NT2/D1 (cell line): ENCODE data around the gene BHLHE41.

Source experiments
- DNase-seq: peaks from one replicate; pipeline ENCODE4 v3.0.0-alpha.2; 2011; ENCODE audit warnings: low read depth, low spot score
- H3K27me3 ChIP-seq: 2 replicates; pipeline ENCODE4 v1.6.0; 2011; ENCODE audit warnings: mild to moderate bottlenecking; ENCODE audit not compliant: insufficient read length, insufficient read depth
- H3K36me3 ChIP-seq: 2 replicates; pipeline ENCODE4 v1.6.1; 2011; ENCODE audit warnings: mild to moderate bottlenecking, low read length, mixed read lengths; ENCODE audit not compliant: insufficient read depth, insufficient read length
- H3K4me1 ChIP-seq: 2 replicates; pipeline ENCODE4 v1.5.1; 2011; ENCODE audit not compliant: insufficient read depth, insufficient read length
- H3K4me3 ChIP-seq: 2 replicates; pipeline ENCODE4 v1.5.1; 2011; ENCODE audit warnings: low read depth; ENCODE audit not compliant: insufficient read length
- H3K9ac ChIP-seq: 2 replicates; pipeline ENCODE4 v1.6.0; 2011; ENCODE audit warnings: low read depth; ENCODE audit not compliant: insufficient read length
- H3K9me3 ChIP-seq: 2 replicates; pipeline ENCODE4 v1.5.1; 2011; ENCODE audit warnings: mild to moderate bottlenecking, low read length; ENCODE audit not compliant: insufficient read depth
- SUZ12 ChIP-seq: IDR thresholded peaks from 2 replicates; pipeline ENCODE4 v1.6.1; 2011; ENCODE audit not compliant: insufficient read length, insufficient read depth; ENCODE audit errors: extremely low read depth
- YY1 ChIP-seq: IDR thresholded peaks from 2 replicates; pipeline ENCODE4 v1.6.1; 2011; ENCODE audit not compliant: insufficient read length, insufficient read depth
- ZNF274 ChIP-seq: IDR thresholded peaks from 2 replicates; pipeline ENCODE4 v1.6.1; 2011; ENCODE audit warnings: mild to moderate bottlenecking, low read depth, low read length

Gene BHLHE41

GRCh38 chr12:26119391-26119989 is 5.3 kb downstream of the BHLHE41 start:
- no peaks in the 10 kb centered on the region for H3K9me3 ChIP-seq
- peaks cover 4% of the 10 kb centered on the region for H3K4me1 ChIP-seq
- H3K27me3 ChIP-seq: peaks cover 74% of the 10 kb centered on the region
- no peak for DNase-seq
- no peak overlapping the region for H3K9ac ChIP-seq
- no peaks in the 10 kb centered on the region for H3K36me3 ChIP-seq
- no peak overlapping the region for H3K4me3 ChIP-seq
- TF ChIP-seq YY1: no peak
- no peak for TF ChIP-seq SUZ12
- no peak for TF ChIP-seq ZNF274

GRCh38 chr12:26118308-26118707 is 6.5 kb downstream of the BHLHE41 start:
- no peak for TF ChIP-seq YY1
- no peak for TF ChIP-seq ZNF274
- no peak for TF ChIP-seq SUZ12
- H3K4me3 ChIP-seq: no peak overlapping the region
- H3K27me3 ChIP-seq: peaks cover 67% of the 10 kb centered on the region
- DNase-seq: no peak
- H3K9me3 ChIP-seq: no peaks in the 10 kb centered on the region
- no peaks in the 10 kb centered on the region for H3K36me3 ChIP-seq
- no peak overlapping the region for H3K9ac ChIP-seq
- peaks cover 1% of the 10 kb centered on the region for H3K4me1 ChIP-seq

- Histone ChIP-seq H3K4me1 (peaks cover 2% of the 10 kb centered on the region), H3K27me3 (peaks cover 68% of the 10 kb centered on the region), H3K36me3 (no peaks in the 10 kb centered on the region), H3K9ac (no peak overlapping the region), H3K4me3 (no peak overlapping the region), H3K9me3 (no peaks in the 10 kb centered on the region)
- DNase-seq: no peak
- TF ChIP-seq YY1 (no peak), SUZ12 (no peak), ZNF274 (no peak)
Observed at GRCh38 chr12:26116829-26117715, 7.8 kb downstream of the BHLHE41 start.

GRCh38 chr12:26114720-26115401 is 10.0 kb downstream of the BHLHE41 start:
- Histone ChIP-seq H3K9me3 (no peaks in the 10 kb centered on the region), H3K4me3 (peak overlapping the region; percentile 30), H3K4me1 (peaks cover 2% of the 10 kb centered on the region), H3K27me3 (peaks cover 57% of the 10 kb centered on the region), H3K9ac (peak overlapping the region; percentile 17), H3K36me3 (no peaks in the 10 kb centered on the region)
- DNase-seq: no peak
- TF ChIP-seq SUZ12 (no peak), YY1 (no peak), ZNF274 (no peak)

GRCh38 chr12:26113853-26114719 is 10.8 kb downstream of the BHLHE41 start:
- peak; percentile 97 for DNase-seq
- Histone ChIP-seq H3K9ac (peak overlapping the region; percentile 65), H3K9me3 (no peaks in the 10 kb centered on the region), H3K4me3 (peak overlapping the region; percentile 30), H3K27me3 (peaks cover 51% of the 10 kb centered on the region), H3K4me1 (peaks cover 5% of the 10 kb centered on the region), H3K36me3 (no peaks in the 10 kb centered on the region)
- no peak for TF ChIP-seq ZNF274
- no peak for TF ChIP-seq SUZ12
- no peak for TF ChIP-seq YY1

GRCh38 chr12:26113181-26113654 is 11.6 kb downstream of the BHLHE41 start:
- Histone ChIP-seq H3K9ac (no peak overlapping the region), H3K9me3 (no peaks in the 10 kb centered on the region), H3K4me3 (peak overlapping the region; percentile 30), H3K27me3 (peaks cover 51% of the 10 kb centered on the region), H3K36me3 (no peaks in the 10 kb centered on the region), H3K4me1 (peaks cover 5% of the 10 kb centered on the region)
- peak; percentile 57 for DNase-seq
- TF ChIP-seq YY1: no peak
- TF ChIP-seq ZNF274: no peak
- no peak for TF ChIP-seq SUZ12
